RWPE1 (cell line): ENCODE results near the gene ACLY.

ENCODE experiments used
- CTCF ChIA-PET: fragments of 350-600 bp; sonication (Branson Sonifier 250); formaldehyde crosslinking; extraction: SDS; loops from one replicate; lab custom pipeline; 2021; lab: Yijun Ruan, JAX
- POLR2A ChIA-PET: fragments of 400-600 bp; formaldehyde crosslinking; extraction: SDS; loops from one replicate; lab custom pipeline; 2020; ENCODE audit warnings: antibody characterized with exemption; ENCODE audit not compliant: low non-redundant PET; lab: Yijun Ruan, JAX
- DNase-seq: peaks from one replicate; pipeline ENCODE4 v3.0.0; 2012; ENCODE audit warnings: low spot score
- H3K27ac ChIP-seq: fragments of 450-650 bp; 2 replicates; pipeline ENCODE4 v1.5.1; 2017
- CTCF ChIP-seq: fragments of 450-650 bp; conservative IDR thresholded peaks from 2 replicates; pipeline ENCODE4 v1.5.1; 2017; ENCODE audit warnings: low read depth, mild to moderate bottlenecking

ACLY gene

GRCh38 chr17:41930009-41930832 lies 11.5 kb upstream of the ACLY start, which contains the start of gene ODAD4:
Gene ODAD4 (plus strand): TSS chr17:41930617. CDS start chr17:41930724, 107 bp downstream.
- TF ChIP-seq CTCF = no peak; the same call in 1 of the 2 replicates
- ChIA-PET CTCF (interaction anchor here (0.5 kb wide), 1 partner anchor 255 kb away, joined by 3 read pairs; no protein-coding TSS in a partner anchor), POLR2A (interaction anchor here (0.6 to 0.8 kb wide), 4 partner anchors 9 to 66 kb away, joined by 3 to 5 read pairs (median 3); partner anchors contain the start of gene ACLY)
- H3K27ac ChIP-seq = peak within 1 kb of the TSS; percentile 92
- DNase-seq = peak; percentile 97

GRCh38 chr17:41928693-41929251 lies 10.0 kb upstream of the ACLY start:
- ChIA-PET POLR2A (no interaction called here), CTCF (interaction anchor here (0.6 kb wide), 1 partner anchor 189 kb away, joined by 3 read pairs; no protein-coding TSS in a partner anchor)
- H3K27ac ChIP-seq = peak overlapping the region; percentile 41; the same call in 1 of the 2 replicates
- DNase-seq = no peak
- TF ChIP-seq CTCF = no peak

DNA sequence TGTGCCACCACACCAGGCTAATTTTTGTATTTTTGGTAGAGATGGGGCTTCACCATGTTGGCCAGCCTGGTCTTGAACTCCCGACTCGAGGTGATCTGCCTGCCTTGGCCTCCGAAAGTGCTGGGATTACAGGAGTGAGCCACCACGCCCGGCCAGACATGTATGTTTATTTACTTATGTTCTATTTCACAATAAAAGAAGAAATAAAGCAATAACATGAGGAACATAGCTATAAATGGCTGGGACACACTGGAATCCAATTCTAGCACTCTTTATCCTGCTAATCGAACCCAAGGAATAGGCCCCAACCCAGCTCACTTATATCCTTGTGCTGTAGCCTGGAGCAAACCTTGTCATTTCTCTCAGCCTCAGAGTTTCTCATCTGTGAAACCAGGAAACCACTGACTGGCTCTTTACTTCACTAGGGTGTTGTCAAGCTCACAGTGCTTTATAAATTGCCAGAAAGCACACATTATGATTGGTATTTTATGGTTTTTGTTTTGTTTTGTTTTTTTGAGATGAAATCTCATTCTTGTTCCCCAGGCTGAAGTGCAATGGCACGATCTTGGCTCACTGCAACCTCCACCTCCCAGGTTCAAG lies 7.3 kb upstream of the ACLY start:
- DNase-seq = no peak
- H3K27ac ChIP-seq = peak overlapping the region; percentile 28; the same call in 1 of the 2 replicates
- POLR2A ChIA-PET = no interaction called here
- no peak for TF ChIP-seq CTCF
- CTCF ChIA-PET = no interaction called here

DNA sequence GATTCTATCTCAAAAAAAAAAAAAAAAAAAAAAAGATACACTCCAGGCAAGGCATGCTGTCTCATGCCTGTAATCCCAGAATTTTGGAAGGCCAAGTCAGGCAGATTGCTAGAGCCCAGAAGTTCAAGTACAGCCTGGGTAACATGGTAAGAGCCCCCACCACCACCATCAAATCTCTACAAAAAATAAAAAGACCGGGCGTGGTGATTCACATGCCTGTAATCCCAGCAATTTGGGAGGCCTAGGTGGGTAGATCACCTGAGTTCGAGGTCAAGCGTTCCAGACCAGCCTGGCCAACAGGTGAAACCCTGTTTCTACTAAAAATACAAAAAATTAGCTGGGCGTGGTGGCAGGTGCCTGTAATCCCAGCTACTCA lies 1.8 kb upstream of the ACLY start:
- ChIA-PET POLR2A (no interaction called here), CTCF (no interaction called here)
- no peak for TF ChIP-seq CTCF
- DNase-seq = no peak
- H3K27ac ChIP-seq = peak overlapping the region; percentile 94

- no peak for TF ChIP-seq CTCF
- DNase-seq = peak; percentile 15
- ChIA-PET POLR2A (no interaction called here), CTCF (interaction anchor here (0.7 kb wide), 1 partner anchor 108 kb away, joined by 3 read pairs; the partner anchor contains the start of gene P3H4)
- H3K27ac ChIP-seq = peak overlapping the region; percentile 94
These were observed 1.3 kb upstream of the ACLY start for GRCh38 chr17:41919840-41920579.
